Esophagus muscularis mucosa (tissue), 4 donors: ENCODE data around the gene LRRTM4. TPM values are rescaled to one million over a fixed set of nuclear protein-coding genes. Genes with fewer than 3 reads are reported as not detected.

Experiments used
- DNase-seq: peaks from one replicate; pipeline ENCODE4 v3.0.0-alpha.2; 2017; ENCODE audit errors: extremely low spot score
- H3K27ac ChIP-seq, 4 donors: fragments of 200-600 bp; sonication (generic); replicated peaks in 1 of 4; 1 replicate in 3 of 4; 2 replicates in 1 of 4; pipeline ENCODE4 v1.5.1; 2016 to 2019; ENCODE audit warnings: mild to moderate bottlenecking in 1 of 4
- H3K27me3 ChIP-seq, 4 donors: fragments of 200-600 bp; sonication (generic); one replicate each; pipeline versions ENCODE4 v1.5.1 to v1.6.0; 2016 to 2019
- H3K36me3 ChIP-seq, 4 donors: fragments of 200-600 bp; sonication (generic); one replicate each; pipeline ENCODE4 v1.5.1; 2016 to 2019
- H3K4me1 ChIP-seq, 4 donors: fragments of 200-600 bp; sonication (generic); one replicate each; pipeline ENCODE4 v1.5.1; 2016 to 2019
- H3K4me3 ChIP-seq, 4 donors: fragments of 200-600 bp; sonication (generic); 1 replicate in 2 of 4; 2 replicates in 2 of 4; pipeline ENCODE4 v1.5.1; 2016 to 2019; ENCODE audit warnings: mild to moderate bottlenecking in 4 of 4, moderate library complexity in 1 of 4
- H3K9me3 ChIP-seq, 4 donors: fragments of 200-600 bp; sonication (generic); 1 replicate in 3 of 4; 2 replicates in 1 of 4; pipeline ENCODE4 v1.5.1; 2016 to 2019
- EP300 ChIP-seq: sonication (generic); formaldehyde crosslinking; IDR thresholded peaks from one replicate; pipeline ENCODE4 v1.6.1; 2017; ENCODE audit warnings: antibody characterized with exemption
- POLR2A ChIP-seq: fragments of 450-650 bp; IDR thresholded peaks from one replicate; pipeline ENCODE4 v1.6.1; 2017; ENCODE audit warnings: antibody characterized with exemption, moderate library complexity, mild to moderate bottlenecking, low read depth
- POLR2AphosphoS5 ChIP-seq, 2 donors: sonication (generic); formaldehyde crosslinking; IDR thresholded peaks; one replicate each; pipeline ENCODE4 v1.6.1; 2017; ENCODE audit warnings: antibody characterized with exemption in 2 of 2
- WGBS: methylation state at CpG from one replicate; pipeline ENCODE4 v1.1.5; 2018; 5-methylcytosine and 5-hydroxymethylcytosine counted together
- intact Hi-C: fragments of 100-400 bp; cut with DNase I; formaldehyde crosslinking; loops from one replicate; pipeline ENCODE4 v1.15.1; 2023
- total RNA-seq, 4 donors: library from RNA; depleted of rRNA; stranded (reverse); fragments of >200 nt; gene quantifications; one replicate each; pipeline versions ENCODE4 v1.1.0 to v1.2.1, GENCODE V29; 2016
- TF ChIP-seq, protein P1 (sequence below), 3 experiments: fragments of 200-600 bp in 2 of 3; fragments of 450-650 bp in 1 of 3; sonication (generic) in 2 of 3; IDR thresholded peaks; one replicate each; pipeline ENCODE4 v1.5.1; 2017 to 2019; ENCODE audit warnings: antibody characterized with exemption in 3 of 3, mild to moderate bottlenecking in 2 of 3, moderate library complexity in 1 of 3

The LRRTM4 gene
- total RNA-seq, 4 donors from 2014 or later, result 0.17 to 0.97 (median 0.41) TPM

DNA sequence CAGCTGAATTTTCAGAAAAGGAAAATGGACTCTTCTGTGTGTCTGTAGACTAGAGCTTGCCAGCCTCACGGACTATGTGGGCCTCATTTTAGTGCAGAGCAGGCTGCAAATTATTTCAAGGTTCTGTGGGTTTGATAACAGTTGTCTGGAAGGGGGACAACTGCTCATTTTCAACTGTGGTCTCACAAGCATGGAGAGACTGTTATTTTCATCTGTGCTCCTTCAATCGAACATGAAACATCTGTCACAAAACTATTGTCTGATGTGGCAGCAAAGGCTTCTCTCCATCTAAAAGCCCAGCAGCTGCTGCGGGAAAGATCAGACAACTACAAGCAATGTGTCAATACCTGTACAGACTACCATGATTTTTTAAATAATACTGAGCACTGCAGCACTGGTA is 211.8 kb downstream of the LRRTM4 start:
- intact Hi-C loops, result no loop called here
- H3K36me3 ChIP-seq, result no peaks in the 10 kb centered on the region
- H3K4me3 ChIP-seq, result no peak overlapping the region
- no peaks in the 10 kb centered on the region for H3K9me3 ChIP-seq
- no peak for DNase-seq
- no peaks in the 10 kb centered on the region for H3K27me3 ChIP-seq
- 44% methylated on average over 3 of the region's 3 CpGs for WGBS
- H3K4me1 ChIP-seq, result no peaks in the 10 kb centered on the region
- TF ChIP-seq POLR2AphosphoS5 (IDR thresholded peaks at IDR 0.05) (no peak), POLR2A (no peak), EP300 (no peak)
- TF ChIP-seq, protein P1, sequence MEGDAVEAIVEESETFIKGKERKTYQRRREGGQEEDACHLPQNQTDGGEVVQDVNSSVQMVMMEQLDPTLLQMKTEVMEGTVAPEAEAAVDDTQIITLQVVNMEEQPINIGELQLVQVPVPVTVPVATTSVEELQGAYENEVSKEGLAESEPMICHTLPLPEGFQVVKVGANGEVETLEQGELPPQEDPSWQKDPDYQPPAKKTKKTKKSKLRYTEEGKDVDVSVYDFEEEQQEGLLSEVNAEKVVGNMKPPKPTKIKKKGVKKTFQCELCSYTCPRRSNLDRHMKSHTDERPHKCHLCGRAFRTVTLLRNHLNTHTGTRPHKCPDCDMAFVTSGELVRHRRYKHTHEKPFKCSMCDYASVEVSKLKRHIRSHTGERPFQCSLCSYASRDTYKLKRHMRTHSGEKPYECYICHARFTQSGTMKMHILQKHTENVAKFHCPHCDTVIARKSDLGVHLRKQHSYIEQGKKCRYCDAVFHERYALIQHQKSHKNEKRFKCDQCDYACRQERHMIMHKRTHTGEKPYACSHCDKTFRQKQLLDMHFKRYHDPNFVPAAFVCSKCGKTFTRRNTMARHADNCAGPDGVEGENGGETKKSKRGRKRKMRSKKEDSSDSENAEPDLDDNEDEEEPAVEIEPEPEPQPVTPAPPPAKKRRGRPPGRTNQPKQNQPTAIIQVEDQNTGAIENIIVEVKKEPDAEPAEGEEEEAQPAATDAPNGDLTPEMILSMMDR (IDR thresholded peaks at IDR 0.05), result no peak
- H3K27ac ChIP-seq, result no peak overlapping the region

GRCh38 chr2:77309725-77310124 is 212.5 kb downstream of the LRRTM4 start:
- DNase-seq, result no peak
- Histone ChIP-seq H3K4me3 (no peak overlapping the region), H3K4me1 (no peaks in the 10 kb centered on the region), H3K27me3 (no peaks in the 10 kb centered on the region), H3K36me3 (no peaks in the 10 kb centered on the region), H3K9me3 (no peaks in the 10 kb centered on the region), H3K27ac (no peak overlapping the region)
- intact Hi-C loops, result no loop called here
- TF ChIP-seq, protein P1 (IDR thresholded peaks at IDR 0.05), result no peak
- TF ChIP-seq POLR2AphosphoS5 (IDR thresholded peaks at IDR 0.05), result no peak
- no peak for TF ChIP-seq POLR2A
- no peak for TF ChIP-seq EP300
- 66% methylated on average over 2 of the region's 2 CpGs for WGBS

DNA sequence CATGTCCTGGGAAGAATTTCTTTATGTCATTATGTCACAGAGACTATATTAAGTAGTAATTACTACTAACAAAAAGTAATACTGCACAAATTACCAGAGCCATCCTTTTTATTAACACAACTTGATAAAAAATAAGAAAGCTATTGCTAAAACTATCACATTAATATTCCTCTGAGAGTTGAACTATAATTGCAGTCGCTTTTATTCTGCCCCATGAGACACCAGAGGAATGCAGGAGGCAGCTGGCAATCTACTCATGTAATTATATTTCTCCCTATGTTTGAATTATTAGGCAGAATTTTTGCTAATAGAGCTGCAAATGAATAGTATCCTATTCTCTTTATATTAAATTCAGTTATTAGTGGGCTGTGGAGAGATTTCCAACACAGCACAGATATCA is 220.7 kb downstream of the LRRTM4 start:
- H3K27me3 ChIP-seq, result no peaks in the 10 kb centered on the region
- no peak overlapping the region for H3K27ac ChIP-seq
- 68% methylated on average over 1 of the region's 1 CpG for WGBS
- no peaks in the 10 kb centered on the region for H3K9me3 ChIP-seq
- intact Hi-C loops, result no loop called here
- no peak for TF ChIP-seq POLR2AphosphoS5 (IDR thresholded peaks at IDR 0.05)
- TF ChIP-seq EP300, result no peak
- H3K4me1 ChIP-seq, result no peaks in the 10 kb centered on the region
- DNase-seq, result no peak
- H3K4me3 ChIP-seq, result no peak overlapping the region
- no peaks in the 10 kb centered on the region for H3K36me3 ChIP-seq

DNA sequence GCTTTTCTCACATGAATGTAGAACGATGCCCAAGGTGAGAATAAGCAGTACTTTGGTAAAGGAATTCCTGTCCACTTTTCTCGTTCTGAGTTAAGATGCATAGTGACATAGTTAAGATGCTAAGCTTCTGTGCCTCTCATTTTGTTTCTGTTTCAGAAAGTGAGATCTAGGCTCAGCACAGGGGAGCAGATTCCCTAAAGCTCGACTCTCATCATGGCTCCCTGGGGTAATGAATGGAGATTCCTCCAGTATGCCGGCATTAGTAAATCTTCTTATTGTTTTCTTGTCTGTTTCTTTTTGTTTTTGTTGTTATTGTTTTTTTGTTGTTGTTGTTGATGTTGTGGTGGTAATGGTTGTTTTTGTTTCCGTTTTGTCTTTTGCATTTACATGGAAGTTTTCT is 225.4 kb downstream of the LRRTM4 start:
- H3K27ac ChIP-seq, result no peak overlapping the region
- H3K27me3 ChIP-seq, result no peaks in the 10 kb centered on the region
- DNase-seq, result no peak
- H3K4me3 ChIP-seq, result no peak overlapping the region
- TF ChIP-seq, protein P1 (IDR thresholded peaks at IDR 0.05), result no peak
- TF ChIP-seq POLR2A (no peak), POLR2AphosphoS5 (IDR thresholded peaks at IDR 0.05) (no peak), EP300 (no peak)
- H3K4me1 ChIP-seq, result no peaks in the 10 kb centered on the region
- 87% methylated on average over 5 of the region's 5 CpGs for WGBS
- no peaks in the 10 kb centered on the region for H3K36me3 ChIP-seq
- intact Hi-C loops, result no loop called here
- H3K9me3 ChIP-seq, result no peaks in the 10 kb centered on the region

DNA sequence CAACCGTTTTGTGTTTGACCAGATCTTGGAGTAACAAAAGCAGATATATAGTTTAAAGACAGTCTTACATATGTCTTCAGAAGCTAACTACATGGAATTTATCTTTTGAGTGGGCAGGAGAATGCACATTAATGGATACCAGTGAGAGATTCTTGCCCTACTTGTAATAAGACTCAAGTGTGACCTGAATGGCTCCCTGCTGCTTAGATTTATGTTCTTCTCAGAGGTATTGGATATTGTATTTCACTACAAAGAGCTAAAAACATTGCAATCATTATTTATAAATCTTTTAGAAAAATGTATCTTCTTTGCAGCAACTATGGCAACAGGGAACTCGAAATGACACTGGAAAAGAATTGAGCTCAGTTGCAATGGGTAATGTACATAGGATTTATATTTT is 227.7 kb downstream of the LRRTM4 start:
- intact Hi-C loops, result no loop called here
- no peaks in the 10 kb centered on the region for H3K9me3 ChIP-seq
- no peaks in the 10 kb centered on the region for H3K27me3 ChIP-seq
- TF ChIP-seq, protein P1 (IDR thresholded peaks at IDR 0.05), result no peak
- no peak for TF ChIP-seq EP300
- no peak for TF ChIP-seq POLR2A
- TF ChIP-seq POLR2AphosphoS5 (IDR thresholded peaks at IDR 0.05), result no peak
- WGBS, result 72% methylated on average over 2 of the region's 2 CpGs
- H3K36me3 ChIP-seq, result no peaks in the 10 kb centered on the region
- no peak overlapping the region for H3K4me3 ChIP-seq
- H3K27ac ChIP-seq, result no peak overlapping the region
- DNase-seq, result no peak
- H3K4me1 ChIP-seq, result no peaks in the 10 kb centered on the region
